Measurements from ENCODE around the gene KCNQ1OT1. TPM values are rescaled to one million over a fixed set of nuclear protein-coding genes. Genes with fewer than 3 reads are reported as not detected.

KCNQ1OT1 gene
- total and polyA plus RNA-seq, 9 of the 15 experiments (the other 6 are each of a cell fraction or from before 2014, with no cell fraction given) = 0.04 to 2.3 (median 0.74) TPM

GRCh38 chr11:2579315-2580060 is 120.3 kb downstream of the KCNQ1OT1 start:
- Histone ChIP-seq H3K79me2 (ENCODE audit: control insufficient read depth, insufficient read depth, low read length) (no peaks in the 10 kb centered on the region), H3K4me3 (no peak overlapping the region), H4K20me1 (replicated peaks; ENCODE audit: control insufficient read depth, insufficient read depth, low read length) (peaks cover 10% of the 10 kb centered on the region; the same call in 1 of the 2 replicates), H3K4me1 (replicated peaks in 1 of 2; ENCODE audit: control insufficient read depth in 2 of 2, insufficient read depth in 2 of 2, low read length in 2 of 2) (peaks cover 0 to 64% of the 10 kb centered on the region in 2 experiments; a peak in 2 of 5 replicates), H3K9me3 (replicated peaks; ENCODE audit: control insufficient read depth, insufficient read depth, low read depth, low read length) (no peaks in the 10 kb centered on the region), H3K9ac (ENCODE audit: insufficient read depth in 1 of 2, low read depth in 2 of 2, low read length in 2 of 2) (no peak overlapping the region; a peak in 1 of 4 replicates), H3K4me2 (ENCODE audit: insufficient read depth, low read length) (no peak overlapping the region), H3K36me3 (ENCODE audit: control insufficient read depth, insufficient read depth, low read length) (no peaks in the 10 kb centered on the region), H2AFZ (ENCODE audit: low read depth, low read length) (no peak overlapping the region), H3K9me1 (ENCODE audit: control insufficient read depth, insufficient read depth, low read length) (no peaks in the 10 kb centered on the region), H3K27ac (ENCODE audit: extremely low read depth, low read depth, low read length) (no peak overlapping the region), H3K27me3 (ENCODE audit: control insufficient read depth in 2 of 2, insufficient read depth in 2 of 2, low read length in 2 of 2) (peaks cover 4 to 51% of the 10 kb centered on the region in 2 experiments; a peak in 4 of 5 replicates)
- ATAC-seq (no peak), DNase-seq (ENCODE audit: extremely low read depth in 1 of 4, low spot score in 3 of 4) (no peak), FAIRE-seq (no peak)
- POLR2A ChIA-PET = interaction anchor here (0.6 to 1.3 kb wide), 3 partner anchors 10 to 46 kb away, joined by 3 to 4 read pairs (median 3); no protein-coding TSS in a partner anchor
- no TSS peak for BruUV-seq (replicated peaks)
- TF ChIP-seq EGR1 (conservative IDR thresholded peaks at IDR 0.05) (0 out of 2 replicates have a peak, but pooled peaks have one; percentile 33), STAT6 (CRISPR knock-in tag; IDR thresholded peaks at IDR 0.05) (no peak)
- 8% methylated on average over 16 of the region's 17 CpGs for WGBS (ENCODE audit: insufficient coverage, low coverage, missing lambda C conversion rate)
- CTCF ChIA-PET (ENCODE audit: low intra/inter-chr PET ratio) = interaction anchor here (0.6 kb wide), 1 partner anchor 1170 kb away, joined by 3 read pairs; no protein-coding TSS in a partner anchor
- intact Hi-C loops (cut with micrococcal nuclease) = no loop called here
- in situ Hi-C loops (cut with MboI) = no loop called here
